ENCODE results near the gene ACP3. TPM values are rescaled to one million over a fixed set of nuclear protein-coding genes. Genes with fewer than 3 reads are reported as not detected.
A peak's percentile ranks its signal among the peaks of the same experiment; 100 is the strongest.

Gene ACP3
- total RNA-seq, 2 experiments from 2014 or later = not detected

DNA sequence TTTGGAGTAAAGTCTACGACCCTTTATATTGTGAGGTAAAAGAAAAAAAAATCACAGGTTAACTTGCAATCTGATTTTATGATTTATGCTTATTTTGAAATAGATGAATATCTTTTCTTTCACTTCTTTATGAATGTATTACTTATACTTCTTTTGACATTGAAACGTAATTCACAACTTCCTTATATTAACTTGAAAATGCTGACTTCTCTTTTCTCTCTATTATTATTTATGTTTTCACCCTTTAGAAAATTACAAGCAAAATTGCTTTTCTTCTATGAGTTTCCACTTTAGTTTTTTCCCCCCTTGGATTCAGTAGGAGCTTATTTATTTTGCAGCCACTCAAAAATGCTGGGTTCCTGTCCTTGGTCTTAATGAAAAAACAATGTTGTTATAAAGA lies 25.4 kb downstream of the ACP3 start:
- Mint-ChIP-seq H3K9me3 (no peaks in the 10 kb centered on the region), H3K27me3 (peaks cover 25% of the 10 kb centered on the region), H3K36me3 (ENCODE audit: low read depth) (no peaks in the 10 kb centered on the region), H3K4me1 (ENCODE audit: low read depth) (no peaks in the 10 kb centered on the region), H3K27ac (no peak overlapping the region), H3K4me3 (no peak overlapping the region)
- CTCF ChIA-PET = interaction anchor here (0.9 to 1.3 kb wide), 3 partner anchors 12 to 1310 kb away, joined by 3 read pairs; no protein-coding TSS in a partner anchor
- Histone ChIP-seq H3K36me3 (ENCODE audit: insufficient read depth, low read length) (no peaks in the 10 kb centered on the region), H3K9me3 (ENCODE audit: control insufficient read depth in 1 of 2, insufficient read depth in 1 of 2, low read length in 2 of 2) (no peaks in the 10 kb centered on the region), H3K27me3 (ENCODE audit: control insufficient read depth in 1 of 2, insufficient read depth in 2 of 2, low read length in 2 of 2) (peaks cover 0 to 6% of the 10 kb centered on the region in 2 experiments), H3K4me3 (ENCODE audit: low read length) (no peak overlapping the region), H3K4me1 (ENCODE audit: insufficient read depth, low read length) (no peaks in the 10 kb centered on the region), H3K27ac (ENCODE audit: low read depth in 1 of 2, low read length in 2 of 2) (no peak overlapping the region)
- intact Hi-C loops (cut with DNase I, micrococcal nuclease) = loop anchor here (5.0 kb wide), 3 partner anchors 90 to 1310 kb away; no protein-coding TSS in a partner anchor
- ATAC-seq (ENCODE audit: poor library complexity) (no peak), DNase-seq (no peak)
- TF ChIP-seq, protein P1, sequence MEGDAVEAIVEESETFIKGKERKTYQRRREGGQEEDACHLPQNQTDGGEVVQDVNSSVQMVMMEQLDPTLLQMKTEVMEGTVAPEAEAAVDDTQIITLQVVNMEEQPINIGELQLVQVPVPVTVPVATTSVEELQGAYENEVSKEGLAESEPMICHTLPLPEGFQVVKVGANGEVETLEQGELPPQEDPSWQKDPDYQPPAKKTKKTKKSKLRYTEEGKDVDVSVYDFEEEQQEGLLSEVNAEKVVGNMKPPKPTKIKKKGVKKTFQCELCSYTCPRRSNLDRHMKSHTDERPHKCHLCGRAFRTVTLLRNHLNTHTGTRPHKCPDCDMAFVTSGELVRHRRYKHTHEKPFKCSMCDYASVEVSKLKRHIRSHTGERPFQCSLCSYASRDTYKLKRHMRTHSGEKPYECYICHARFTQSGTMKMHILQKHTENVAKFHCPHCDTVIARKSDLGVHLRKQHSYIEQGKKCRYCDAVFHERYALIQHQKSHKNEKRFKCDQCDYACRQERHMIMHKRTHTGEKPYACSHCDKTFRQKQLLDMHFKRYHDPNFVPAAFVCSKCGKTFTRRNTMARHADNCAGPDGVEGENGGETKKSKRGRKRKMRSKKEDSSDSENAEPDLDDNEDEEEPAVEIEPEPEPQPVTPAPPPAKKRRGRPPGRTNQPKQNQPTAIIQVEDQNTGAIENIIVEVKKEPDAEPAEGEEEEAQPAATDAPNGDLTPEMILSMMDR (IDR thresholded peaks at IDR 0.05) = no peak
- POLR2A ChIA-PET = no interaction called here

DNA sequence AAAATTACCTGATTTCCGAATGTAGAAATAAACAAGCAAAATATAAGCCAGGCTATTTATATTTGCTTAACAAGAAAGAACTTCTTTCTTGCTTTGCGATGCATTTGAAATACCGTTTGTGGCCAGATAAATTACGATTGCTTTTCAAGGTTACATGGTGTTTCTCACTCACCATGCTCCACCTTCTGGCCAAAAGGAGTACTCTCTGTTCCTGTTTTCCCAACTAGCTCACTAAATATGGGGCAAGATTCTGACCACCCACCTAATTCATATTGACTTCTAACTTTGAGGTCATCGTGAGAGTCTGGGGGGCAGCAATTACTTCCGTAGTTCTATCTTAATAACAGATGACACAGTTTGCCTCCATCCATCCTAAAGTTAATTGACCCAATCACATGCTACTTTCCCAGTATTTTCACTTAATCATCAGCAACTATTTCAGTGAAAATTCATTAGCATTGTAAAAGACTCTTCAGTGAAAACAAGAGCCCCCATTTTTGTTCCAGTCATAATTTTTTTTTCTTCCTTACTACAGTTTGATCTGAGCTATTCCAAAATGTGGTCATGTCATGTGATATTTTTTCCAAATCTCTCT lies 25.9 kb downstream of the ACP3 start:
- no peak overlapping the region for H3K27ac Mint-ChIP-seq

DNA sequence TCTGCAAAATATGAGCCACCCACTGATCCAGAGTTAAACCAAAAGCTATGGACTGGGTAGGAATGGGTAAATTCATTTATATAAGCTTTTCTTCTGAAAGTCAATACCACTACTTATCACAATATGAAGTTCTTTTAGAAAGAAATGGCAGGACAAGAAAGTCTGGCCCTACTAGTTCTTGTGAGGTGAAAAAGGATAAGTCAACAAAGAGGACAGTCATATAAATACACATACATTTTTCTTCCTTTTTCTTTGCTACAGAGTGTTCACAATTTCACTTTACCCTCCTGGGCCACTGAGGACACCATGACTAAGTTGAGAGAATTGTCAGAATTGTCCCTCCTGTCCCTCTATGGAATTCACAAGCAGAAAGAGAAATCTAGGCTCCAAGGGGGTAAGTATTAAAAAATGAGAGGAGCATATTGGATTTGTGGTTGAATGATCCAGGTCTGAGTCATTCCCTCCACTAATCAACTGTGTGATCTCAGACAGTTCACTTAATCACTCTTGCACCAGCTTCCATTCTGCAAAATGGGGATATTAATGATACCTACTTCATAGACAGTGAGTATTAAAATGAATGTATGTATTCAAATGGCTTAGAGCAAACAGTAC lies 27.6 kb downstream of the ACP3 start:
- H3K36me3 Mint-ChIP-seq (ENCODE audit: low read depth) = no peaks in the 10 kb centered on the region
- POLR2A ChIA-PET = no interaction called here
- peaks cover 25% of the 10 kb centered on the region for H3K27me3 Mint-ChIP-seq
- H3K9me3 Mint-ChIP-seq = no peaks in the 10 kb centered on the region
- intact Hi-C loops (cut with DNase I, micrococcal nuclease) = loop anchor here (5.0 kb wide), 3 partner anchors 92 to 1312 kb away; no protein-coding TSS in a partner anchor
- H3K4me3 Mint-ChIP-seq = no peak overlapping the region
- H3K27ac Mint-ChIP-seq = no peak overlapping the region
- Histone ChIP-seq H3K4me3 (ENCODE audit: low read length) (no peak overlapping the region), H3K36me3 (ENCODE audit: insufficient read depth, low read length) (no peaks in the 10 kb centered on the region), H3K9me3 (ENCODE audit: control insufficient read depth in 1 of 2, insufficient read depth in 1 of 2, low read length in 2 of 2) (no peaks in the 10 kb centered on the region), H3K27me3 (ENCODE audit: control insufficient read depth in 1 of 2, insufficient read depth in 2 of 2, low read length in 2 of 2) (peaks cover 0 to 1% of the 10 kb centered on the region in 2 experiments), H3K27ac (ENCODE audit: low read depth in 1 of 2, low read length in 2 of 2) (no peak overlapping the region), H3K4me1 (ENCODE audit: insufficient read depth, low read length) (no peaks in the 10 kb centered on the region)
- CTCF ChIA-PET = interaction anchor here (0.6 kb wide), 1 partner anchor 61 kb away, joined by 3 read pairs; no protein-coding TSS in a partner anchor
- H3K4me1 Mint-ChIP-seq (ENCODE audit: low read depth) = no peaks in the 10 kb centered on the region
- DNase-seq (no peak), ATAC-seq (ENCODE audit: poor library complexity) (no peak)
- TF ChIP-seq, protein P1 (IDR thresholded peaks at IDR 0.05) = no peak

More for the DNA sequence above, 25.9 kb downstream of the ACP3 start:
- Histone ChIP-seq H3K4me3 (ENCODE audit: low read length) (no peak overlapping the region), H3K27me3 (ENCODE audit: control insufficient read depth in 1 of 2, insufficient read depth in 2 of 2, low read length in 2 of 2) (peaks cover 0 to 6% of the 10 kb centered on the region in 2 experiments), H3K9me3 (ENCODE audit: control insufficient read depth in 1 of 2, insufficient read depth in 1 of 2, low read length in 2 of 2) (no peaks in the 10 kb centered on the region), H3K27ac (ENCODE audit: low read depth in 1 of 2, low read length in 2 of 2) (no peak overlapping the region), H3K36me3 (ENCODE audit: insufficient read depth, low read length) (no peaks in the 10 kb centered on the region), H3K4me1 (ENCODE audit: insufficient read depth, low read length) (no peaks in the 10 kb centered on the region)
- Mint-ChIP-seq H3K27me3 (peaks cover 25% of the 10 kb centered on the region), H3K36me3 (ENCODE audit: low read depth) (no peaks in the 10 kb centered on the region), H3K9me3 (no peaks in the 10 kb centered on the region), H3K4me1 (ENCODE audit: low read depth) (no peaks in the 10 kb centered on the region), H3K4me3 (no peak overlapping the region)
- TF ChIP-seq, protein P1 (IDR thresholded peaks at IDR 0.05) = peak; percentile 71
- intact Hi-C loops (cut with DNase I, micrococcal nuclease) = loop anchor here (5.0 kb wide), 3 partner anchors 91 to 1311 kb away; no protein-coding TSS in a partner anchor
- POLR2A ChIA-PET = no interaction called here
- CTCF ChIA-PET = interaction anchor here (0.9 to 1.3 kb wide), 3 partner anchors 11 to 1311 kb away, joined by 3 read pairs; no protein-coding TSS in a partner anchor
- ATAC-seq (ENCODE audit: poor library complexity) = no peak
- peak in 4 of 14 experiments; percentile 19 to 61 (median 48) for DNase-seq

Data from CD4-positive, alpha-beta T cell (primary cell).